ENCODE measurements around the gene SMARCD1.
"Not testable (repeated sequence)": the region's sequence is repeated elsewhere in the genome, so short reads cannot be mapped to it uniquely, and the experiment has no call there.

Gene SMARCD1

DNA sequence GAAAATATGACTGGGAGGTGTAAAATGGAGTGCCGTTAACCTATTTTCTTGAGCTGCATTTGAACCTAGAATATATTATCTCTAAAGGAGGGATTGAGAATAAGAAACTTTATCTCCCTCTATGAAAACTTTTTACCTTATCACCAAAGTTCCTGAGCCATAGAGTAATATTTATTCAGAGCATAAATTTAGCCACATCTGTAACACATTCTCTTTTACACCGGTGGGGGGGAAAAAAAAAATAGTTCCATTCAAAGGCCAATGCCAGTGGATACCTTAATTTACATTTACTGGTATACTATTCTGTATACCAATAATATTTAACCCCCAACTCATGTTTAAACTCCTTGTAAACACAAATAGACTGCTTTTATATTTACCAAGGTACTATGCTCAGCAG lies 60.3 kb downstream of the SMARCD1 start:
- DNase-seq: no peak

DNA sequence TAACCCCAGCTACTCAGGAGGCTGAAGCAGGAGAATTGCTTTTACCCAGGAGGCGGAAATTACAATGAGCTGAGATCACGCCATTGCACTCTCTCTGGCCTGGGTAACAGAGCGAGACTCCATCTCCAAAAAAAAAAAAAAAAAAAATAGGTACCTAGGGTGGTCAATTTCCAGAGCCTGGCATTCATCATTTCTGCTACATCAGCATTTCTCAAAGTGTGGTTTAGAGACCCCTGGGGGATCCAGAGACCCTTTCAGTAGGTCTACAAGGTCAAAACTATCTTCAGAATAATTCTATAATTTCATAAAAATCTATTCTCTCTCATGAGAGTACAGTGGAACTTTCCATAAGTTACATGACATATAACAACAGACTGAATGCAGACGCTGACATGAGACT lies 62.1 kb downstream of the SMARCD1 start:
- no peak for DNase-seq

- DNase-seq: not testable (repeated sequence)
Measured at GRCh38 chr12:50148011-50148410, 62.9 kb downstream of the SMARCD1 start.

GRCh38 chr12:50149311-50149710 lies 64.2 kb downstream of the SMARCD1 start:
- no peak for DNase-seq

All from NCI-H2171 (cell line).